ENCODE measurements around the gene RAD17.

GRCh38 chr5:69329905-69330489 lies 39.6 kb upstream of the RAD17 start:
- TF ChIP-seq CTCF (IDR thresholded peaks at IDR 0.05; ENCODE audit: low read depth, low read length, missing input control) (no peak), REST (IDR thresholded peaks at IDR 0.05) (no peak), TAF1 (conservative IDR thresholded peaks at IDR 0.05) (no peak), GABPA (IDR thresholded peaks at IDR 0.05 in 1 of 2, conservative IDR thresholded peaks at IDR 0.05 in 1 of 2) (no peak), HNF4A (conservative IDR thresholded peaks at IDR 0.05) (no peak), JUND (IDR thresholded peaks at IDR 0.05) (no peak)
